ENCODE measurements around the gene ICAM1. TPM values are rescaled to one million over a fixed set of nuclear protein-coding genes. Genes with fewer than 3 reads are reported as not detected.
A peak's percentile ranks its signal among the peaks of the same experiment; 100 is the strongest.
"Not testable (repeated sequence)": the region's sequence is repeated elsewhere in the genome, so short reads cannot be mapped to it uniquely, and the experiment has no call there.

The ICAM1 gene
- total RNA-seq, 2 experiments from 2014 or later: 27.9 to 30.9 TPM

DNA sequence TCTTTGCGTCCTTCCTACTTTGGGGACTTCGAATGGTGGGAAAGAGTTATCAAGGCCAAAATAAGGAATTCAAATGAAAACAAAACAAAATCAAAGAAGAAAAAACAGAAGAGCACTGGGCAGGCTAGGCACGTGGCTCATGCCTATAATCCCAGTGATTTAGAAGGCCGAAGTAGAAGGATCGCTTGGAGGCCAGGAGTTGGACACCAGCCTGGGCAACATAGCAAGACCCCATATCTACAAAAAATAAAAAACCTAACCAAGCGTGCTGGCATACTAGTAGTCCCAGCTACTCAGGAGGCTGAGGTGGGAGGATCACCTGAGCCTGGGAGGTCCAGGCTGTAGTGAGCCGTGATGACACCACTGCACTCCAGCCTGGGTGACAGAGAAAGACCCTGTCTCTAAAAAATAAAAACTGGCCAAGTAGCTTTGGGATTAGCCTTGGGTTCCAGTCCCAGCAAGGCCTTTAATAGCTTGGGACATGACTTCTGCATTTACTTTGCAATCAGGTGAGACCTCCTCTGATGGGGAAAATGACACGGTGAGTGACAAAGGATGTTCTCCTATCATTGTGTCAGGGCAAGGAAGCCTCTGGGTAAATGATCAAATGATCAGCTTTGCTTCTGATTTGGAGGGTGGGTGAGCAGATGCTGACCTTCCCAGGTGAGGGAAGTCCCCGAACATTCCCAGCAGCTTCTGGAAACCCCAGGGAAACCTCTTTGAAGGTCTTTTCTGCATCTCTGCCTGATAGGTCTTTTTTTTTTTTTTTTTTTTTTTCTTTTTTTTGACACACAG, 7.1 kb downstream of the ICAM1 start:
- no peak for DNase-seq
- Mint-ChIP-seq H3K4me3 (no peak overlapping the region), H3K4me1 (peaks cover 9% of the 10 kb centered on the region), H3K36me3 (ENCODE audit: low read depth) (peaks cover 33% of the 10 kb centered on the region), H3K9me3 (ENCODE audit: low read depth) (no peaks in the 10 kb centered on the region), H3K27me3 (no peaks in the 10 kb centered on the region), H3K27ac (no peak overlapping the region)
- ChIA-PET CTCF (interaction anchor here (1.1 to 3.4 kb wide), 4 partner anchors 8 to 133 kb away, joined by 3 to 14 read pairs (median 3); partner anchors contain the start of gene ICAM1), POLR2A (no interaction called here)
- no peak for ATAC-seq
- intact Hi-C loops (cut with DNase I, micrococcal nuclease): no loop called here

DNA sequence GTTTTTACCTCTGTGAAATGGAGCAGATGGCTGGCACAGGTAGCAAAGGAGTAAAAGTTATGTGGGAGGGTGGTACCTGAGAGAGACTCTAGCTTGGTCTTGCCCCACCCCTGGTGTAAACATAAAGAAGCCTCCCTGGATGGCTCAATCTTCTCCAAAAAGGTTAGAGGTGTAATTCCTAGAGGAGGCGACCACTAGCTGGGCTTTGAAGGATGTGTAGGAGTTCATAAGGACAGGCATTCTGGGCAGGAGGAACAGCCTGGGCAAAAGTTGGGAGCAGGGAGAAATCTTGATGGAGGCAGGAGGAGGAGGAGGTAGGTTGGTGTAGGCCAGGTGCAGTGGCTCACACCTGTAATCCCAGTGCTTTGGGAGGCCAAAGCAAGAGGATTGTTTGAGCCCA, 8.0 kb downstream of the ICAM1 start:
- intact Hi-C loops (cut with DNase I, micrococcal nuclease): no loop called here
- no peak overlapping the region for H3K27ac Mint-ChIP-seq
- ChIA-PET CTCF (interaction anchor here (0.6 to 3.4 kb wide), 6 partner anchors 9 to 1957 kb away, joined by 3 to 14 read pairs (median 3); partner anchors contain the start of genes ICAM1 and RPS28), POLR2A (no interaction called here)
- no peak for ATAC-seq
- H3K4me1 Mint-ChIP-seq: peaks cover 8% of the 10 kb centered on the region
- H3K4me3 Mint-ChIP-seq: no peak overlapping the region
- no peaks in the 10 kb centered on the region for H3K27me3 Mint-ChIP-seq
- no peaks in the 10 kb centered on the region for H3K9me3 Mint-ChIP-seq (ENCODE audit: low read depth)
- DNase-seq: no peak
- H3K36me3 Mint-ChIP-seq (ENCODE audit: low read depth): peaks cover 40% of the 10 kb centered on the region

DNA sequence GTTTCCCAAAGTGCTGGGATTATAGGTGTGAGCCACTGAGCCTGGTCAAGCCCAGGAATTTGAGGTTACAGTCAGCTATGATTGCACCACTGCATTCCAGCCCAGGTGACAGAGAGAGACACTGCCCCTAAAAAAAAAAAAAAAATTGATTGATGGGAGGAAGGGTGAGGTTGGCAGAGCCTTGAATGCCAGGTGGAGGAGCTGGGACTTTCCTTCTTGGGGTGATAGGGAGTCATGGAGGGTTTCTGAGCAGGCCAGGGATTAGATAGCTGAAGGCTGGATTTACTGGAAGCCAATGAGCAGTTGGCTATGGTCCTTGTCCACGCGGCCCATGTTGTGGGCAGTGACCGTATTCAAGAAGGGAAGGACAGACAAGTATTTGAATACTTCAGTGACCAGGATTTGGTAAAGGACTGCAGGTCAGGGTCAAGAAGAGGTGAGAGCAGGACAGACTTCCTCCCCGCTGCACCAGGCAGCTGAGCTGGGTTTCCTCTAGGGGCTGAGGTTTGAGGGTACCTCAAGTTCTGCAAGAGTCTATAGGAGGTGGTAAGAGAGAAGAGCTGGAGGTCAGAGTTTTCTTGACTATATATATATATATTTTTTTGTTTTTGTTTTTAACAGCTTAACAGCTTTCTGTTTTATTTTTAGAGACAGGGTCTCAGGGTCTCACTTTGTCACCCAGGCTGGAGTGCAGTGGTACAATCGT, 9.0 kb downstream of the ICAM1 start:
- ChIA-PET POLR2A (interaction anchor here (1.0 to 1.1 kb wide), 2 partner anchors 9 to 101 kb away, joined by 3 to 4 read pairs; partner anchors contain the start of genes ICAM1 and TYK2), CTCF (interaction anchor here (0.6 to 3.4 kb wide), 6 partner anchors 10 to 136 kb away, joined by 3 to 14 read pairs (median 5); partner anchors contain the start of gene ICAM1)
- no peak overlapping the region for H3K27ac Mint-ChIP-seq
- no peak for DNase-seq
- ATAC-seq: no peak
- no peaks in the 10 kb centered on the region for H3K27me3 Mint-ChIP-seq
- H3K36me3 Mint-ChIP-seq (ENCODE audit: low read depth): peaks cover 42% of the 10 kb centered on the region
- intact Hi-C loops (cut with DNase I, micrococcal nuclease): no loop called here
- peaks cover 3% of the 10 kb centered on the region for H3K4me1 Mint-ChIP-seq
- no peak overlapping the region for H3K4me3 Mint-ChIP-seq
- H3K9me3 Mint-ChIP-seq (ENCODE audit: low read depth): no peaks in the 10 kb centered on the region

DNA sequence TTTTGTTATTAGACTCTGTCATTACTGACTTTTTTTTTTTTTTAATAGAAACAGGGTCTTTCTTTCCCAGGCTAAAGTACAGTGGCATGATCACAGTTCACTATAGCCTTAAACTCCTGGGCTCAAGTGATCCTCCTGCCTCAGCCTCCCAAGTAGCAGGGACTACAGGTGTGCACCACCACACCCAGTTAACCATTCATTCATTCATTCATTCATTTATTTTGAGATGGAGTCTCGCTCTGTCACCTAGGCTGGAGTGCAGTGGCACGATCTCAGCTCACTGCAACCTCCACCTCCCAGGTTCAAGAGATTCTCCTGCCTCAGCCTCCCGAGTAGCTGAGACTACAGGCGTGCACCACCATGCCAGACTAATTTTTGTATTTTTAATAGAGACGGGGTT, 11.1 kb downstream of the ICAM1 start:
- Mint-ChIP-seq H3K36me3 (ENCODE audit: low read depth) (peaks cover 53% of the 10 kb centered on the region), H3K4me1 (peaks cover 18% of the 10 kb centered on the region)
- H3K27ac Mint-ChIP-seq; H3K9me3 Mint-ChIP-seq (ENCODE audit: low read depth); ATAC-seq; POLR2A ChIA-PET; DNase-seq; H3K4me3 Mint-ChIP-seq; H3K27me3 Mint-ChIP-seq; intact Hi-C loops (cut with DNase I, micrococcal nuclease): not testable (repeated sequence)
- CTCF ChIA-PET: interaction anchor here (0.7 to 1.7 kb wide), 3 partner anchors 11 to 20 kb away, joined by 3 read pairs; partner anchors contain the start of gene ICAM1

DNA sequence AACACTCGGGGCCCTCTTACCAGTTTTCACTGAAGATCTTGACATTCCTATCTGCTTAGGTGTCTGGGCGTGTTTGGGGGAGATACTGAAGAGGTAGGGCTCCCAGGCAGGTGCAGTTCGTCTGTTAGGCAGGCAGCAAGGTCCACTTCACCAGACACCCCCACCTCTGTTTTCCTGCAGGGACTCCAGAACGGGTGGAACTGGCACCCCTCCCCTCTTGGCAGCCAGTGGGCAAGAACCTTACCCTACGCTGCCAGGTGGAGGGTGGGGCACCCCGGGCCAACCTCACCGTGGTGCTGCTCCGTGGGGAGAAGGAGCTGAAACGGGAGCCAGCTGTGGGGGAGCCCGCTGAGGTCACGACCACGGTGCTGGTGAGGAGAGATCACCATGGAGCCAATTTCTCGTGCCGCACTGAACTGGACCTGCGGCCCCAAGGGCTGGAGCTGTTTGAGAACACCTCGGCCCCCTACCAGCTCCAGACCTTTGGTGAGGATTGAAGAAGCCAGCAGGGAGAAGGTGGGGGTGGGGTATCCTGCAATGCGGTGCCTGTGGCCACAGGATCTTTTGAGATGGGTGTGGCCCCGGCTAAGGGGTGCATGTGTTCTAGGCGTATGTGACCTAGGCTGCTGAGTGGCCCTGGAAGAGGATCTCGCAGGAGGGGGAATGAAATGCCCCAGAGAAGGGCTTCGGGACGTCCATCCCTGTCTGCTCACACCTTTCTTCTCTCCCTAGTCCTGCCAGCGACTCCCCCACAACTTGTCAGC, 12.6 kb downstream of the ICAM1 start:
- no peak overlapping the region for H3K4me3 Mint-ChIP-seq
- peaks cover 12% of the 10 kb centered on the region for H3K27me3 Mint-ChIP-seq
- intact Hi-C loops (cut with DNase I, micrococcal nuclease): no loop called here
- H3K9me3 Mint-ChIP-seq (ENCODE audit: low read depth): no peaks in the 10 kb centered on the region
- ATAC-seq (no peak), DNase-seq (no peak)
- CTCF ChIA-PET: interaction anchor here (0.6 to 1.7 kb wide), 3 partner anchors 13 to 105 kb away, joined by 3 to 5 read pairs (median 5); partner anchors contain the start of gene ICAM1
- H3K4me1 Mint-ChIP-seq: peaks cover 26% of the 10 kb centered on the region
- H3K27ac Mint-ChIP-seq: no peak overlapping the region
- peaks cover 42% of the 10 kb centered on the region for H3K36me3 Mint-ChIP-seq (ENCODE audit: low read depth)
- POLR2A ChIA-PET: no interaction called here

DNA sequence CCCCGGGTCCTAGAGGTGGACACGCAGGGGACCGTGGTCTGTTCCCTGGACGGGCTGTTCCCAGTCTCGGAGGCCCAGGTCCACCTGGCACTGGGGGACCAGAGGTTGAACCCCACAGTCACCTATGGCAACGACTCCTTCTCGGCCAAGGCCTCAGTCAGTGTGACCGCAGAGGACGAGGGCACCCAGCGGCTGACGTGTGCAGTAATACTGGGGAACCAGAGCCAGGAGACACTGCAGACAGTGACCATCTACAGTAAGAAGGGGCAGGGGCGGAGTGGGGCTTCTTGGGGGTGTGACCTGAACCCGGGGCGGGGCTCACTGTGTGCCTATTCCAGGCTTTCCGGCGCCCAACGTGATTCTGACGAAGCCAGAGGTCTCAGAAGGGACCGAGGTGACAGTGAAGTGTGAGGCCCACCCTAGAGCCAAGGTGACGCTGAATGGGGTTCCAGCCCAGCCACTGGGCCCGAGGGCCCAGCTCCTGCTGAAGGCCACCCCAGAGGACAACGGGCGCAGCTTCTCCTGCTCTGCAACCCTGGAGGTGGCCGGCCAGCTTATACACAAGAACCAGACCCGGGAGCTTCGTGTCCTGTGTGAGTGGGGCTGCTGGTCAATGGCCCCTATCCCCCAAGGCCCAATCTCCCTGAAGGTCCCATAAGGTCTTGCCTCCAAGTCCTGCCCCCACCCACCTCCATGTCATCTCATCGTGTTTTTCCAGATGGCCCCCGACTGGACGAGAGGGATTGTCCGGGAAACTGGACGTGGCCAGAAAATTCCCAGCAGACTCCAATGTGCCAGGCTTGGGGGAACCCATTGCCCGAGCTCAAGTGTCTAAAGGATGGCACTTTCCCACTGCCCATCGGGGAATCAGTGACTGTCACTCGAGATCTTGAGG, 13.4 kb downstream of the ICAM1 start:
- POLR2A ChIA-PET: interaction anchor here (3.9 kb wide), 1 partner anchor 13 kb away, joined by 18 read pairs; the partner anchor contains the start of gene ICAM1
- peaks cover 37% of the 10 kb centered on the region for H3K36me3 Mint-ChIP-seq (ENCODE audit: low read depth)
- no peaks in the 10 kb centered on the region for H3K9me3 Mint-ChIP-seq (ENCODE audit: low read depth)
- no peak overlapping the region for H3K4me3 Mint-ChIP-seq
- intact Hi-C loops (cut with DNase I, micrococcal nuclease): no loop called here
- CTCF ChIA-PET: interaction anchor here (1.4 to 2.8 kb wide), 2 partner anchors 15 to 104 kb away, joined by 5 to 15 read pairs; partner anchors contain the start of gene ICAM1
- H3K27ac Mint-ChIP-seq: no peak overlapping the region
- ATAC-seq (no peak), DNase-seq (no peak)
- H3K27me3 Mint-ChIP-seq: peaks cover 18% of the 10 kb centered on the region
- peaks cover 35% of the 10 kb centered on the region for H3K4me1 Mint-ChIP-seq

DNA sequence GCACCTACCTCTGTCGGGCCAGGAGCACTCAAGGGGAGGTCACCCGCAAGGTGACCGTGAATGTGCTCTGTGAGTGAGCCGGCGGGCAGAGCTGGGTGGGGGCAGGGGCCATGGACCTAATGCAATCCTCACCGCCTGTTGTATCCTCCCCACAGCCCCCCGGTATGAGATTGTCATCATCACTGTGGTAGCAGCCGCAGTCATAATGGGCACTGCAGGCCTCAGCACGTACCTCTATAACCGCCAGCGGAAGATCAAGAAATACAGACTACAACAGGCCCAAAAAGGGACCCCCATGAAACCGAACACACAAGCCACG, 14.0 kb downstream of the ICAM1 start:
- Mint-ChIP-seq H3K4me3 (no peak overlapping the region), H3K4me1 (peaks cover 38% of the 10 kb centered on the region), H3K36me3 (ENCODE audit: low read depth) (peaks cover 34% of the 10 kb centered on the region), H3K27ac (no peak overlapping the region), H3K9me3 (ENCODE audit: low read depth) (no peaks in the 10 kb centered on the region), H3K27me3 (peaks cover 20% of the 10 kb centered on the region)
- ChIA-PET CTCF (interaction anchor here (1.4 to 2.8 kb wide), 2 partner anchors 15 to 104 kb away, joined by 5 to 15 read pairs; partner anchors contain the start of gene ICAM1), POLR2A (interaction anchor here (3.9 kb wide), 1 partner anchor 14 kb away, joined by 18 read pairs; the partner anchor contains the start of gene ICAM1)
- intact Hi-C loops (cut with DNase I, micrococcal nuclease): no loop called here
- no peak for ATAC-seq
- no peak for DNase-seq

DNA sequence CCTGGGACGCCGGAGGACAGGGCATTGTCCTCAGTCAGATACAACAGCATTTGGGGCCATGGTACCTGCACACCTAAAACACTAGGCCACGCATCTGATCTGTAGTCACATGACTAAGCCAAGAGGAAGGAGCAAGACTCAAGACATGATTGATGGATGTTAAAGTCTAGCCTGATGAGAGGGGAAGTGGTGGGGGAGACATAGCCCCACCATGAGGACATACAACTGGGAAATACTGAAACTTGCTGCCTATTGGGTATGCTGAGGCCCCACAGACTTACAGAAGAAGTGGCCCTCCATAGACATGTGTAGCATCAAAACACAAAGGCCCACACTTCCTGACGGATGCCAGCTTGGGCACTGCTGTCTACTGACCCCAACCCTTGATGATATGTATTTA, 14.5 kb downstream of the ICAM1 start:
- DNase-seq: no peak
- POLR2A ChIA-PET: interaction anchor here (3.9 kb wide), 1 partner anchor 15 kb away, joined by 18 read pairs; the partner anchor contains the start of gene ICAM1
- no peak overlapping the region for H3K4me3 Mint-ChIP-seq
- H3K4me1 Mint-ChIP-seq: peaks cover 42% of the 10 kb centered on the region
- peaks cover 32% of the 10 kb centered on the region for H3K36me3 Mint-ChIP-seq (ENCODE audit: low read depth)
- CTCF ChIA-PET: interaction anchor here (1.3 to 2.8 kb wide), 5 partner anchors 11 to 103 kb away, joined by 3 to 15 read pairs (median 4); partner anchors contain the start of gene ICAM1
- no peak overlapping the region for H3K27ac Mint-ChIP-seq
- H3K27me3 Mint-ChIP-seq: peaks cover 25% of the 10 kb centered on the region
- intact Hi-C loops (cut with DNase I, micrococcal nuclease): no loop called here
- no peaks in the 10 kb centered on the region for H3K9me3 Mint-ChIP-seq (ENCODE audit: low read depth)
- no peak for ATAC-seq

DNA sequence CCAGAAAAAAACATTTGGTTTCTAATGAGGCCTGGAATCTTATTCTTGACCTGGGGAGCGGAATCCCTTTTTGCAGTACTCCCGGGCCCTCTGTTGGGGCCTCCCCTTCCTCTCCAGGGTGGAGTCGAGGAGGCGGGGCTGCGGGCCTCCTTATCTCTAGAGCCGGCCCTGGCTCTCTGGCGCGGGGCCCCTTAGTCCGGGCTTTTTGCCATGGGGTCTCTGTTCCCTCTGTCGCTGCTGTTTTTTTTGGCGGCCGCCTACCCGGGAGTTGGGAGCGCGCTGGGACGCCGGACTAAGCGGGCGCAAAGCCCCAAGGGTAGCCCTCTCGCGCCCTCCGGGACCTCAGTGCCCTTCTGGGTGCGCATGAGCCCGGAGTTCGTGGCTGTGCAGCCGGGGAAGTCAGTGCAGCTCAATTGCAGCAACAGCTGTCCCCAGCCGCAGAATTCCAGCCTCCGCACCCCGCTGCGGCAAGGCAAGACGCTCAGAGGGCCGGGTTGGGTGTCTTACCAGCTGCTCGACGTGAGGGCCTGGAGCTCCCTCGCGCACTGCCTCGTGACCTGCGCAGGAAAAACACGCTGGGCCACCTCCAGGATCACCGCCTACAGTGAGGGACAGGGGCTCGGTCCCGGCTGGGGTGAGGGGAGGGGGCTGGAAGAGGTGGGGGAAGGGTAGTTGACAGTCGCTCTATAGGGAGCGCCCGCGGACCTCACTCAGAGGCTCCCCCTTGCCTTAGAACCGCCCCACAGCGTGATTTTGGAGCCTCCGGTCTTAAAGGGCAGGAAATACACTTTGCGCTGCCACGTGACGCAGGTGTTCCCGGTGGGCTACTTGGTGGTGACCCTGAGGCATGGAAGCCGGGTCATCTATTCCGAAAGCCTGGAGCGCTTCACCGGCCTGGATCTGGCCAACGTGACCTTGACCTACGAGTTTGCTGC, 16.1 kb downstream of the ICAM1 start, which contains the start of gene ICAM4:
TSS of gene ICAM4 (plus strand) at position 153 of the 935 bp plus-strand sequence. CDS start at position 211, 58 bp downstream.
- DNase-seq: peak; percentile 68
- peaks cover 32% of the 10 kb centered on the region for H3K36me3 Mint-ChIP-seq (ENCODE audit: low read depth)
- no peak within 1 kb of the TSS for H3K4me3 Mint-ChIP-seq
- H3K4me1 Mint-ChIP-seq: peaks cover 58% of the 10 kb centered on the region
- no peaks in the 10 kb centered on the region for H3K9me3 Mint-ChIP-seq (ENCODE audit: low read depth)
- H3K27ac Mint-ChIP-seq: no peak within 1 kb of the TSS
- ATAC-seq: peak; percentile 31
- ChIA-PET CTCF (interaction anchor here (0.5 to 2.8 kb wide), 9 partner anchors 13 to 264 kb away, joined by 3 to 15 read pairs (median 4); partner anchors contain the start of gene ICAM1), POLR2A (interaction anchor here (0.6 to 3.9 kb wide), 4 partner anchors 16 to 309 kb away, joined by 3 to 18 read pairs (median 3); partner anchors contain the start of gene ICAM1)
- H3K27me3 Mint-ChIP-seq: peaks cover 39% of the 10 kb centered on the region
- intact Hi-C loops (cut with DNase I, micrococcal nuclease): no loop called here
